ENCODE measurements around the gene MYO3B. TPM values are rescaled to one million over a fixed set of nuclear protein-coding genes. Genes with fewer than 3 reads are reported as not detected.

The MYO3B gene
- 0.24 TPM for total RNA-seq

- ATAC-seq: peak; percentile 80
Measured at GRCh38 chr2:170177950-170178781, at the start of gene MYO3B. MYO3B (plus strand) TSS chr2:170178147; CDS start chr2:170178288, 141 bp downstream.

- no peak for ATAC-seq
Measured at GRCh38 chr2:170139276-170139967, 38.5 kb upstream of the MYO3B start.

GRCh38 chr2:170140561-170140960 lies 37.4 kb upstream of the MYO3B start:
- ATAC-seq: no peak

- no peak for ATAC-seq
Measured at GRCh38 chr2:170141865-170142264, 36.1 kb upstream of the MYO3B start.

- no peak for ATAC-seq
Measured at GRCh38 chr2:170142502-170142901, 35.4 kb upstream of the MYO3B start.

- no peak for ATAC-seq
Measured at GRCh38 chr2:170143045-170143717, 34.8 kb upstream of the MYO3B start.

GRCh38 chr2:170144761-170145160 lies 33.2 kb upstream of the MYO3B start:
- no peak for ATAC-seq

- ATAC-seq: no peak
Measured at GRCh38 chr2:170145191-170145590, 32.8 kb upstream of the MYO3B start.

GRCh38 chr2:170145675-170146432 lies 32.1 kb upstream of the MYO3B start:
- no peak for ATAC-seq

GRCh38 chr2:170146784-170147183 lies 31.2 kb upstream of the MYO3B start:
- no peak for ATAC-seq

- ATAC-seq: peak; percentile 94
Measured at GRCh38 chr2:170147576-170147975, 30.4 kb upstream of the MYO3B start.

GRCh38 chr2:170148161-170148560 lies 29.8 kb upstream of the MYO3B start:
- ATAC-seq: peak; percentile 46

GRCh38 chr2:170152421-170152820 lies 25.5 kb upstream of the MYO3B start:
- ATAC-seq: no peak

- no peak for ATAC-seq
Measured at GRCh38 chr2:170155022-170155722, 22.8 kb upstream of the MYO3B start.

- no peak for ATAC-seq
Measured at GRCh38 chr2:170155723-170156253, 22.2 kb upstream of the MYO3B start.

GRCh38 chr2:170156592-170156991 lies 21.4 kb upstream of the MYO3B start:
- ATAC-seq: no peak

GRCh38 chr2:170157025-170157684 lies 20.8 kb upstream of the MYO3B start:
- no peak for ATAC-seq

GRCh38 chr2:170159060-170159459 lies 18.9 kb upstream of the MYO3B start:
- ATAC-seq: no peak

GRCh38 chr2:170161516-170162270 lies 16.3 kb upstream of the MYO3B start:
- no peak for ATAC-seq

GRCh38 chr2:170162271-170162632 lies 15.7 kb upstream of the MYO3B start:
- ATAC-seq: peak; percentile 67

Measured in esophagus mucosa (tissue), 1 donor.